Prostate gland (tissue), 2 donors: ENCODE data around the gene MAPKAP1. TPM values are rescaled to one million over a fixed set of nuclear protein-coding genes. Genes with fewer than 3 reads are reported as not detected.

ENCODE experiments used
- DNase-seq: peaks from one replicate; pipeline ENCODE4 v3.0.0-alpha.2; 2019; ENCODE audit warnings: low spot score
- H3K27ac ChIP-seq, 2 donors: fragments of 200-600 bp; sonication (generic); 2 replicates each; pipeline ENCODE4 v1.5.1; 2017 to 2019
- H3K27me3 ChIP-seq: fragments of 200-600 bp; sonication (generic); replicated peaks from 2 replicates; pipeline ENCODE4 v1.5.1; 2019; ENCODE audit not compliant: insufficient read depth
- H3K36me3 ChIP-seq, 2 donors: fragments of 200-600 bp; sonication (generic); 1 replicate in 1 of 2; 2 replicates in 1 of 2; pipeline versions ENCODE4 v1.5.1 to v1.8.1; 2017 to 2019
- H3K4me1 ChIP-seq: fragments of 200-600 bp; sonication (generic); replicated peaks from 2 replicates; pipeline ENCODE4 v1.5.1; 2019
- H3K4me3 ChIP-seq, 2 donors: fragments of 200-600 bp; sonication (generic); 2 replicates each; pipeline ENCODE4 v1.5.1; 2017 to 2019
- H3K9me3 ChIP-seq: fragments of 200-600 bp; sonication (generic); 2 replicates; pipeline ENCODE4 v1.5.1; 2017
- POLR2A ChIP-seq: fragments of 450-650 bp; IDR thresholded peaks from one replicate; pipeline ENCODE4 v1.6.1; 2016; ENCODE audit warnings: antibody characterized with exemption, mild to moderate bottlenecking
- POLR2AphosphoS5 ChIP-seq: sonication (generic); formaldehyde crosslinking; IDR thresholded peaks from one replicate; pipeline ENCODE4 v1.6.1; 2017; ENCODE audit warnings: antibody characterized with exemption
- WGBS: methylation state at CpG from one replicate; pipeline ENCODE4 v1.1.5; 2018; 5-methylcytosine and 5-hydroxymethylcytosine counted together
- intact Hi-C: fragments of 100-400 bp; cut with DNase I; formaldehyde crosslinking; loops from one replicate; pipeline ENCODE4 v1.14.2; 2022
- total RNA-seq, 2 donors: library from RNA; depleted of rRNA; stranded (reverse); fragments of >200 nt; gene quantifications; one replicate each; pipeline ENCODE4 v1.1.0, GENCODE V29; 2016
- TF ChIP-seq, protein P1 (sequence below), 4 experiments: fragments of 200-600 bp in 2 of 4; fragments of 450-650 bp in 2 of 4; sonication (generic) in 2 of 4; IDR thresholded peaks; 1 replicate in 3 of 4; 2 replicates in 1 of 4; pipeline ENCODE4 v1.5.1; 2016 to 2019; ENCODE audit warnings: antibody characterized with exemption in 4 of 4, mild to moderate bottlenecking in 2 of 4, moderate library complexity in 2 of 4

Gene MAPKAP1
- total RNA-seq, 2 donors from 2014 or later: 62.4 to 91.2 TPM

DNA sequence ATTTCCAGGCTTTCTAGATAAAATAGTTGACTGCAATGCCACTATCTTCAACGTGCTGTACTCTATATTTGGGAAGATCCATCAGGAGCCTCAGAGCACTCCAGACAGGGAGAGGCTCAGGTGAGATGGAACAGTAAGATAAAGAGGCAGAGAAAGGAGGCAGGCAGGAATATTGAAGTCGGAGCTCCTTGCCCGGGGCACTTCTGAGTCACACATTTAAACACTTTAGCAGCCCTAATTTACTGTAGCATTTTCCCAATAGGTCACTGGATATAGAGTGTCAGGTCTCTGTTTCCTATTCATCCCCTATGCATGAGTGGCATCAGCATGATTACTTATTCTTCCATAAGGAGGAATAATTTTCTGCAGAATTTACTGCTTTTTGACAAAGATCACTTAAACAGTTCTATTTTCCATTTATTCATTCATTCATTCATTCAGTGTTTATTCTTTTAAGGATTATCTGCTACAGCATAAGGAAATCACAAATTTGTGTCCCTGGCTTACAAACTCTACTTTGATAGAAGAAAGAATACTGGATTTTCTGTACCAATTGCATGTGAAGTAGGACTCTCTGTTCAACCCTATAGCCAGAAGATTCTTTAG lies 170.7 kb downstream of the MAPKAP1 start:
- intact Hi-C loops: no loop called here
- TF ChIP-seq POLR2A: no peak
- TF ChIP-seq, protein P1, sequence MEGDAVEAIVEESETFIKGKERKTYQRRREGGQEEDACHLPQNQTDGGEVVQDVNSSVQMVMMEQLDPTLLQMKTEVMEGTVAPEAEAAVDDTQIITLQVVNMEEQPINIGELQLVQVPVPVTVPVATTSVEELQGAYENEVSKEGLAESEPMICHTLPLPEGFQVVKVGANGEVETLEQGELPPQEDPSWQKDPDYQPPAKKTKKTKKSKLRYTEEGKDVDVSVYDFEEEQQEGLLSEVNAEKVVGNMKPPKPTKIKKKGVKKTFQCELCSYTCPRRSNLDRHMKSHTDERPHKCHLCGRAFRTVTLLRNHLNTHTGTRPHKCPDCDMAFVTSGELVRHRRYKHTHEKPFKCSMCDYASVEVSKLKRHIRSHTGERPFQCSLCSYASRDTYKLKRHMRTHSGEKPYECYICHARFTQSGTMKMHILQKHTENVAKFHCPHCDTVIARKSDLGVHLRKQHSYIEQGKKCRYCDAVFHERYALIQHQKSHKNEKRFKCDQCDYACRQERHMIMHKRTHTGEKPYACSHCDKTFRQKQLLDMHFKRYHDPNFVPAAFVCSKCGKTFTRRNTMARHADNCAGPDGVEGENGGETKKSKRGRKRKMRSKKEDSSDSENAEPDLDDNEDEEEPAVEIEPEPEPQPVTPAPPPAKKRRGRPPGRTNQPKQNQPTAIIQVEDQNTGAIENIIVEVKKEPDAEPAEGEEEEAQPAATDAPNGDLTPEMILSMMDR (IDR thresholded peaks at IDR 0.05): no peak
- no peak for TF ChIP-seq POLR2AphosphoS5
- Histone ChIP-seq H3K4me3 (no peak overlapping the region), H3K9me3 (no peaks in the 10 kb centered on the region), H3K27me3 (no peaks in the 10 kb centered on the region), H3K27ac (no peak overlapping the region), H3K36me3 (no peaks in the 10 kb centered on the region), H3K4me1 (peaks cover 7% of the 10 kb centered on the region)
- no peak for DNase-seq
- WGBS: 34% methylated on average over 3 of the region's 3 CpGs

DNA sequence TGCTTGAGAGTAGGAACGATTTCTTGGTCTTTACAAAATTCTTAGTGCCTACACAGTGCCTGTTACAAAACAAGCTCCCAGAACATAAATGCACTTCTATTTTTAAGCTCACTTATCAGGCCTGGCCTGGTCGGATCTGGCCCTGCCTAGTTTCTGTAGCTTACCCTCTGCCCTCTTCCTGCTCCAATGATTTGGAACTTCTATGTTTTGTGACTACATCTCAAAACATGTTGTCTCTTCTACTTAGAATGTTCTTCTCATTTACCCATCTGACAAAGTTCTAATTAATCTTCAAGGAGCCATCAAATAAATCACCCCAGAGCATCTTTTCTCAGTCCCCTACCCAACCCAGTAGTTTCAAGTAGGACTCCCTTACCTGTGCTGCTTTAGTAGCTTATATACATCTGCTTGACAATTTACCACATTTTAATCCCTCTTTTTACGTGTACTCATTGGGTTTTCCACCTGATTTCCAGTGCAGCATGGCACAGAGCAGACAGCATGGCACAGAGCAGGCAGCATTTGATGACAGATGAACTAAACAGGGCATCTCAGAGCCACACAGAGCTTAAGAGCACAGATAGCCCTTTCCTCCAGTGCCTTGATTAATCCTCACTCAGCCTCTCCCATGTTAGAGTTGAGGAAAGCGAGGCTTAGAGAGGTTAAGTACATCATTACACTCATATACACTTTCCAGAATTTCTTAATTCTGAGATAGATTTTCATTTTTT lies 171.9 kb downstream of the MAPKAP1 start:
- intact Hi-C loops: no loop called here
- WGBS: 80% methylated on average over 4 of the region's 4 CpGs
- no peak overlapping the region for H3K27ac ChIP-seq
- TF ChIP-seq POLR2A (no peak), POLR2AphosphoS5 (no peak)
- TF ChIP-seq, protein P1 (IDR thresholded peaks at IDR 0.05): no peak
- DNase-seq: no peak
- peaks cover 7% of the 10 kb centered on the region for H3K4me1 ChIP-seq
- H3K9me3 ChIP-seq: no peaks in the 10 kb centered on the region
- no peaks in the 10 kb centered on the region for H3K36me3 ChIP-seq
- H3K27me3 ChIP-seq: no peaks in the 10 kb centered on the region
- no peak overlapping the region for H3K4me3 ChIP-seq

DNA sequence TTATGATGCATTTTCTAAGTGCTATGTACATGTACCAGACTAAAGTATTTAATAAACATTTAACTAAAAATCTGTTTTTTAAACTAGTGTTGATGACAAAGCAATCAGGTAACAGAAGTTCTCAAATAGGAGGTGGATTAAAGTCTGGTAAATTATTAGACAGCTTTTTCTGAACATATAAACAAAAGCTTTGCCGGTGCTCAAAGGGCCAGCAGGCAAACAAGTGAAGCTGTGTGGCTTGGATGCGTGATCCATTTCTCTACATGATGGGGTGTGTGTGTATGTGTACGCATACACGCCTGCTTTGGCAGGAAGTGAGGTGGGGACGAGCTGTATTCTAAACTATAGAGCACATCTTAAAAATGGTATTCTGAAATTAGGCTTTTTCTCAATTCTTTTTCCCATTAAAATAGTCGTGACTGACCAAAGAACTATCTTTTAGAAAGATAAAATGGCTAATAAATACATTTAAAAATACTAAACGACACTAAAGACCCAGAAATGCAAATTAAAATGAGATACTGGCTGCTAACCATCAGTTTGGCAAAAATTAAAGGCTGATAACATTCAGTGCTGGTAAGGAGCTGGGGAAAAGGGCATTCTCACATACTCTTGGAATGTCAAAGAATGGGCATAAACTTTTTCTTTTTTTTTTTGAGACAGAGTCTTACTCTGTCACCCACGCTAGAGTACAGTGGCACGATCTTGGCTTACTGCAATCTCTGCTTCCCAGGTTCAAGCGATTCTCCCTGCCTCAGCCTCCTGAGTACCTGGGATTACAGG lies 174.0 kb downstream of the MAPKAP1 start:
- Histone ChIP-seq H3K27ac (no peak overlapping the region), H3K4me1 (peaks cover 4% of the 10 kb centered on the region), H3K36me3 (no peaks in the 10 kb centered on the region), H3K9me3 (no peaks in the 10 kb centered on the region), H3K4me3 (no peak overlapping the region), H3K27me3 (no peaks in the 10 kb centered on the region)
- intact Hi-C loops: no loop called here
- DNase-seq: no peak
- WGBS: 90% methylated on average over 10 of the region's 10 CpGs
- TF ChIP-seq, protein P1 (IDR thresholded peaks at IDR 0.05): no peak
- no peak for TF ChIP-seq POLR2A
- TF ChIP-seq POLR2AphosphoS5: no peak

DNA sequence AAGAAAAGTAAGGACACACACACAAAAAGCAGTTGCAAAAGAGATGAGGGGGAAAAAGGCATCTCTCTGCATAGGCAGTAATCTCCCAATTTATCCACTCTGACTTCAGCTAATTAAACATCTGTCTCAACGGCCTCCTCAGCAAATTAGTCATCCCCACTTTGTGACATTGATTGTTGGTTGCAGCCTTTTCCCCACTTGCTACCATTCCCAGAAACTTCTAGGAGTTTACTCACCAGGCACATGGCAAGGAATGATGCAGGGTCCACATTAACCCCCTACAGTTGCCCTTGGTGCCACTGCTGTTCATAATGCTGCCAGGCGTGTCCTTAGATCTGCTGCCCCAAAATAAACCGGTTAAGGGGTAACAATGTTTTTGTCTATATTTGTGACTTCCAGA lies 174.6 kb downstream of the MAPKAP1 start:
- H3K9me3 ChIP-seq: no peaks in the 10 kb centered on the region
- no peaks in the 10 kb centered on the region for H3K4me1 ChIP-seq
- H3K27ac ChIP-seq: no peak overlapping the region
- no peak for DNase-seq
- H3K4me3 ChIP-seq: no peak overlapping the region
- no peaks in the 10 kb centered on the region for H3K27me3 ChIP-seq
- intact Hi-C loops: no loop called here
- H3K36me3 ChIP-seq: no peaks in the 10 kb centered on the region
- 84% methylated on average over 3 of the region's 3 CpGs for WGBS
- TF ChIP-seq POLR2AphosphoS5 (no peak), POLR2A (no peak)
- TF ChIP-seq, protein P1 (IDR thresholded peaks at IDR 0.05): no peak
